DOHH2 (cell line): ENCODE results near the gene TLR4.

Experiments
- H3F3A ChIP-seq: fragments of 200-600 bp; sonication (generic), shearing (Covaris generic); 2 replicates; pipeline ENCODE4 v1.6.0; 2016; ENCODE audit warnings: antibody characterized with exemption, mild to moderate bottlenecking; ENCODE audit not compliant: control insufficient read depth, insufficient read depth
- H3K27ac ChIP-seq: fragments of 200-600 bp; sonication (generic); 2 replicates; pipeline ENCODE4 v1.5.1; 2014; ENCODE audit warnings: low read depth, mild to moderate bottlenecking, low read length, moderate library complexity
- H3K27me3 ChIP-seq: fragments of 200-600 bp; sonication (generic); 2 replicates; pipeline ENCODE4 v1.6.1; 2014; ENCODE audit warnings: mild to moderate bottlenecking, low read length, mixed read lengths; ENCODE audit not compliant: control insufficient read depth
- H3K36me3 ChIP-seq: fragments of 200-600 bp; sonication (generic); 2 replicates; pipeline ENCODE4 v1.6.1; 2014; ENCODE audit warnings: mild to moderate bottlenecking, low read length, moderate library complexity, mixed read lengths; ENCODE audit not compliant: control insufficient read depth
- H3K4me1 ChIP-seq: fragments of 200-600 bp; sonication (generic); 2 replicates; pipeline ENCODE4 v1.6.1; 2014; ENCODE audit warnings: mild to moderate bottlenecking, low read length, mixed read lengths; ENCODE audit not compliant: control insufficient read depth
- H3K4me2 ChIP-seq: fragments of 200-600 bp; sonication (generic); 2 replicates; pipeline ENCODE4 v1.6.0; 2014; ENCODE audit warnings: mild to moderate bottlenecking, low read length, moderate library complexity
- H3K4me3 ChIP-seq: fragments of 200-600 bp; sonication (generic); 2 replicates; pipeline ENCODE4 v1.5.1; 2014; ENCODE audit warnings: mild to moderate bottlenecking, low read length, mixed read lengths
- H3K79me2 ChIP-seq: fragments of 200-600 bp; sonication (generic); 2 replicates; pipeline ENCODE4 v1.6.1; 2014; ENCODE audit warnings: mild to moderate bottlenecking, low read length, mixed read lengths; ENCODE audit not compliant: control insufficient read depth
- H3K9me2 ChIP-seq: fragments of 200-600 bp; sonication (generic); replicated peaks from 2 replicates; pipeline ENCODE4 v1.6.1; 2014; ENCODE audit warnings: mild to moderate bottlenecking, low read length, mixed read lengths; ENCODE audit not compliant: control insufficient read depth
- H3K9me3 ChIP-seq: fragments of 200-600 bp; sonication (generic); 2 replicates; pipeline ENCODE4 v1.6.1; 2014; ENCODE audit warnings: antibody characterized with exemption, low read length, mixed read lengths; ENCODE audit not compliant: control insufficient read depth, insufficient read depth
- H4K20me1 ChIP-seq: fragments of 200-600 bp; sonication (generic); 2 replicates; pipeline ENCODE4 v1.6.0; 2014; ENCODE audit warnings: low read depth, mild to moderate bottlenecking, antibody characterized with exemption, low read length, moderate library complexity; ENCODE audit not compliant: control insufficient read depth, insufficient read depth
- EZH2phosphoT487 ChIP-seq: fragments of 200-600 bp; sonication (generic); IDR thresholded peaks from 2 replicates; pipeline ENCODE4 v1.6.1; 2017; ENCODE audit warnings: borderline replicate concordance, mild to moderate bottlenecking, antibody characterized with exemption, low read length, moderate library complexity, mixed read lengths
- TF ChIP-seq, protein P1 (sequence below): fragments of 200-600 bp; sonication (generic); IDR thresholded peaks from one replicate; pipeline ENCODE4 v1.5.1; 2014; ENCODE audit warnings: antibody characterized with exemption, mild to moderate bottlenecking, low read depth, low read length; ENCODE audit not compliant: poor library complexity, severe bottlenecking

Gene TLR4

DNA sequence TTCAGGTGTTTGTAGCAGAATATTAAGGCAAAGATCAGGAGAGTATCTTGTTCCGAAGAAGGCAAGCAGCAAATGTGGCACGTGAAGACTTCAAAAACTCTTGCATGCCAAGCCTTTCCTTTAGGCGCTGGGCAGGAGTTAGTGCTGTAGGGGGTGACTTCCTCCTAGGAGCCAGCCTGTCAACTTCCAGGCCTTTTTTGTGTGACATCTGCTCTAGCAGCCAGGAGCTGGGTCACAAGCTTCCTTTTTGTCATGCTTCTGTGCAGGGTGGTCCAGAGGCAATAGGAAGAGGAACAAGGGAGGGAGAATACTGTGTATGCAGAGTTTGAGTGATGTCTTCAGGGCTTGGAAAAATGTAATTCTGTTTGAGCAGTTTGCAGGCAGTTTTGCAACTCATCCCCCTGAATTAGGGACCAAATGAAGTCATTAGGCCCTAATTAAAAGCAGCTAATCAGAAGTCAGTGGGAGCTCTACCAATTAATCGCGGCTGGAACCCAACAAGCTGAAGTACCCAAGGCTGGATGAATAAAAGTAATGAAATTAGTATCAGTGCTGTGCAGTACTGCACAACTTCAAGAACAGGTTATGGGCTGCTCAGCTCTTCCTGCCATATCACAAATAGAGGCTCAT lies 53.5 kb downstream of the TLR4 start:
- Histone ChIP-seq H3K27me3 (no peaks in the 10 kb centered on the region), H3K36me3 (no peaks in the 10 kb centered on the region), H4K20me1 (no peaks in the 10 kb centered on the region; the same call in 1 of the 2 replicates), H3K4me1 (no peaks in the 10 kb centered on the region), H3K4me3 (no peak overlapping the region), H3F3A (no peaks in the 10 kb centered on the region), H3K9me2 (no peaks in the 10 kb centered on the region), H3K79me2 (no peaks in the 10 kb centered on the region), H3K9me3 (no peaks in the 10 kb centered on the region), H3K27ac (no peak overlapping the region), H3K4me2 (no peak overlapping the region)
- TF ChIP-seq, protein P1, sequence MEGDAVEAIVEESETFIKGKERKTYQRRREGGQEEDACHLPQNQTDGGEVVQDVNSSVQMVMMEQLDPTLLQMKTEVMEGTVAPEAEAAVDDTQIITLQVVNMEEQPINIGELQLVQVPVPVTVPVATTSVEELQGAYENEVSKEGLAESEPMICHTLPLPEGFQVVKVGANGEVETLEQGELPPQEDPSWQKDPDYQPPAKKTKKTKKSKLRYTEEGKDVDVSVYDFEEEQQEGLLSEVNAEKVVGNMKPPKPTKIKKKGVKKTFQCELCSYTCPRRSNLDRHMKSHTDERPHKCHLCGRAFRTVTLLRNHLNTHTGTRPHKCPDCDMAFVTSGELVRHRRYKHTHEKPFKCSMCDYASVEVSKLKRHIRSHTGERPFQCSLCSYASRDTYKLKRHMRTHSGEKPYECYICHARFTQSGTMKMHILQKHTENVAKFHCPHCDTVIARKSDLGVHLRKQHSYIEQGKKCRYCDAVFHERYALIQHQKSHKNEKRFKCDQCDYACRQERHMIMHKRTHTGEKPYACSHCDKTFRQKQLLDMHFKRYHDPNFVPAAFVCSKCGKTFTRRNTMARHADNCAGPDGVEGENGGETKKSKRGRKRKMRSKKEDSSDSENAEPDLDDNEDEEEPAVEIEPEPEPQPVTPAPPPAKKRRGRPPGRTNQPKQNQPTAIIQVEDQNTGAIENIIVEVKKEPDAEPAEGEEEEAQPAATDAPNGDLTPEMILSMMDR = no peak
- TF ChIP-seq EZH2phosphoT487 = no peak

DNA sequence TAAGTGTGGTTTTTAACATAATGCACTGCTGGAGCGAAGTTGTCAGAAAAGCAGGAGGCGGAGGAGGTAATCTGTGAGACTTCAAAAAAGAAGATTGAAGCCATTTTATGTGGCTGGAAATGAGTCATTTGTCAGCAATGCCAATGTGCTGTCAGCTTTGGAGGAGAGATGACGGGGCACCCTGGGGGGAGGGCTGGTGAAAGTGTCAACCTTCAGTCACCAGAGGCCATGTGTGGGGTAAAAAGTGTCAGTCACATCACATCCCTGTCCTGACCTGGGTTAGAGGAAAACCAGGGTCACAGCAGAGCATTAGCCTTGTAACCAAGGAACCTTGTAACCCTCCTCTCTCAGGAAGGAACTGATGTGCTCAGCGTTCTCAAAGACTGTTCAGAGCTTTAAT lies 59.1 kb downstream of the TLR4 start:
- Histone ChIP-seq H3K9me3 (no peaks in the 10 kb centered on the region), H3K4me3 (no peak overlapping the region), H3K4me1 (no peaks in the 10 kb centered on the region), H3K27me3 (no peaks in the 10 kb centered on the region), H3K27ac (no peak overlapping the region), H4K20me1 (no peaks in the 10 kb centered on the region), H3K4me2 (no peak overlapping the region), H3K36me3 (no peaks in the 10 kb centered on the region), H3F3A (no peaks in the 10 kb centered on the region), H3K9me2 (no peaks in the 10 kb centered on the region), H3K79me2 (no peaks in the 10 kb centered on the region)
- no peak for TF ChIP-seq EZH2phosphoT487
- TF ChIP-seq, protein P1 = no peak

DNA sequence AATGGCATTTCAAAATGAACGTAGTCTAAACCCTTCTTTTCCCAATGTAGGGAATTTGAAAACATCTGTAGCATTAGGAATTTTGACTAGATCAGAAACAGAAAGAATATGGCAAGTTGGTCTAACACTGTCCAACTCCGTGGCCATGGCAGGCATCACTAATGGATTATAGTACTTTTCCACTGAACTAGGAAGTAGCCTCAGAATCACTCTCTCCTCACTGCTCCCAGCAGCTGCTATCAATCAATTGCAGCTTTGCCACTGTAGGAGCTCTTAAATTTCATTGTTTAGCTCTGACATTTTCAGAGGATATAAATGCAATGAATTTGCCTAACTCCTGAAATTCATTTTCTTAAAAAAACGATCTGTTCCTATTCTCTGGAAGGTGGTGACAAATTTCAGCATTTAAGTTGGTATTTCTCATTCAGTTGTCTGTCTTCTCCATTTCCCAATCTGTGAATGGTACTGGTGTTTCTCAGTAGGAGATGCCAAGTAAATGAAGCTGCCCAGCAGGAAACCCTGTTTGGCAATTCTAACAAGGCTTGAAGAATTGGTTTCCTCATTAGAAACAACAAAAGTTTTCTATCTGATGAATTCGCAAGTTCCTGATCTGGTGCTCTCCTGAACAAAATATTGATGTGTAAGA lies 64.7 kb downstream of the TLR4 start:
- Histone ChIP-seq H3K4me1 (no peaks in the 10 kb centered on the region), H3K27me3 (no peaks in the 10 kb centered on the region), H4K20me1 (no peaks in the 10 kb centered on the region), H3K27ac (no peak overlapping the region), H3K36me3 (no peaks in the 10 kb centered on the region), H3K4me2 (no peak overlapping the region), H3K9me3 (no peaks in the 10 kb centered on the region), H3K79me2 (no peaks in the 10 kb centered on the region), H3F3A (no peaks in the 10 kb centered on the region), H3K9me2 (no peaks in the 10 kb centered on the region), H3K4me3 (no peak overlapping the region)
- no peak for TF ChIP-seq EZH2phosphoT487
- TF ChIP-seq, protein P1 = no peak
